ENCODE measurements around the gene LRRN2.
A peak's percentile ranks its signal among the peaks of the same experiment; 100 is the strongest.
"Not testable (repeated sequence)": the region's sequence is repeated elsewhere in the genome, so short reads cannot be mapped to it uniquely, and the experiment has no call there.

LRRN2 gene

DNA sequence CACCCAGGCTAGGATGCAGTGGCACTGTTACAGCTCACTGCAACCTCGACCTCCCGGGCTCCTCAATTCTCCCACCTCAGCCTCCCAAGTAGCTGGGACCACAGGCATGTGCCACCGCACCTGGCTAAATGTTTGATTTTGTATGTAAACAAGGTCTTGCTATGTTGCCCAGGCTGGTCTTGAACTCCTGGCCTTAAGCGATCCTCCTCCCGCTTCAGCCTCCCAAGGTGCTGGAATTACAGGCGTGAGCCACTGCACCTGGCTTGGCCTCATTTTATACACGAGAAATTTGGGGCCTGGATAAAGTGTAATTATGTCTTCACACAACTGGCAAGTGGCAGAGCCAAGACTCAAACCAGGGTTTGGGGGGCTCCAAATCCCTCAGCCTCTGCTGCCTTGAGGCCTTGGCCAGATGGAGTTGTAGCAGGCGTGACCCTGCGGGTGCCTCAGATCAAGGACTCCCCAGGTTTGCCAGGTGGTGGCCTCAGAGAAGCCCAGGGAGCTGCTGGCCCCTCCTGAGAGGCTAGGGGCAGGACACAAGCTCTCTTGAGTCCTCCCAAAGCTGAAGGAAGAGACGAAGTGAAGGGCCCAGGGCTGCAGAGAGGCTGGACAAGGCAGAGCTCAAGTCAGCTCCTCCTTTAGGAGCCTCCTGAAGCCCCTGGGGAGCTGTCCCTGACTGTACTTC lies 107.6 kb downstream of the LRRN2 start:
- Mint-ChIP-seq H3K27ac (peak overlapping the region; percentile 93), H3K36me3 (peaks cover 27% of the 10 kb centered on the region), H3K9me3 (no peaks in the 10 kb centered on the region), H3K4me3 (peak overlapping the region; percentile 70), H3K4me1 (peaks cover 20% of the 10 kb centered on the region)
- ATAC-seq (no peak), DNase-seq (ENCODE audit: low spot score in 2 of 2) (no peak)

DNA sequence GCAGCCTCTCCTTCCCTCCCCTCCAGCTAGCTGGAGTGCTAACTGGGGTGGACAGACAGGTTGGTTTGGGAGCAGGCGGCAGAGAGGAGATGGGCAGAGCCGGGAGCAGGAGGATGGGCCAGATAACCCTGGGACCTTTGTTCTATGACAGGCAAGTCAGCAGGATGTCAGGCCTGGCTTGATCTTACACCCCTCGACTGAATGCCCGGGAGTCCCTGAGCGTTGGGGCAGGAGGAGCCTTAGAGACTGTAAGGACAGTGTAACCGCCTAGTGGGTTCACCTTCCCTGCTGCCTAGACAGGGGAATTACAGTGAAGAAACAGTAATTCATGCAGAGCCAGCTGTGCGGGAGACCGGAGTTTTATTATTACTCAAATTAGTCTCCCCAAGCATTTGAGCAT lies 109.1 kb downstream of the LRRN2 start:
- peaks cover 35% of the 10 kb centered on the region for H3K36me3 Mint-ChIP-seq
- H3K4me3 Mint-ChIP-seq: no peak overlapping the region
- no peak for ATAC-seq
- H3K4me1 Mint-ChIP-seq: peaks cover 20% of the 10 kb centered on the region
- H3K27ac Mint-ChIP-seq: peak overlapping the region; percentile 62
- DNase-seq (ENCODE audit: low spot score in 2 of 2): no peak
- H3K9me3 Mint-ChIP-seq: no peaks in the 10 kb centered on the region

DNA sequence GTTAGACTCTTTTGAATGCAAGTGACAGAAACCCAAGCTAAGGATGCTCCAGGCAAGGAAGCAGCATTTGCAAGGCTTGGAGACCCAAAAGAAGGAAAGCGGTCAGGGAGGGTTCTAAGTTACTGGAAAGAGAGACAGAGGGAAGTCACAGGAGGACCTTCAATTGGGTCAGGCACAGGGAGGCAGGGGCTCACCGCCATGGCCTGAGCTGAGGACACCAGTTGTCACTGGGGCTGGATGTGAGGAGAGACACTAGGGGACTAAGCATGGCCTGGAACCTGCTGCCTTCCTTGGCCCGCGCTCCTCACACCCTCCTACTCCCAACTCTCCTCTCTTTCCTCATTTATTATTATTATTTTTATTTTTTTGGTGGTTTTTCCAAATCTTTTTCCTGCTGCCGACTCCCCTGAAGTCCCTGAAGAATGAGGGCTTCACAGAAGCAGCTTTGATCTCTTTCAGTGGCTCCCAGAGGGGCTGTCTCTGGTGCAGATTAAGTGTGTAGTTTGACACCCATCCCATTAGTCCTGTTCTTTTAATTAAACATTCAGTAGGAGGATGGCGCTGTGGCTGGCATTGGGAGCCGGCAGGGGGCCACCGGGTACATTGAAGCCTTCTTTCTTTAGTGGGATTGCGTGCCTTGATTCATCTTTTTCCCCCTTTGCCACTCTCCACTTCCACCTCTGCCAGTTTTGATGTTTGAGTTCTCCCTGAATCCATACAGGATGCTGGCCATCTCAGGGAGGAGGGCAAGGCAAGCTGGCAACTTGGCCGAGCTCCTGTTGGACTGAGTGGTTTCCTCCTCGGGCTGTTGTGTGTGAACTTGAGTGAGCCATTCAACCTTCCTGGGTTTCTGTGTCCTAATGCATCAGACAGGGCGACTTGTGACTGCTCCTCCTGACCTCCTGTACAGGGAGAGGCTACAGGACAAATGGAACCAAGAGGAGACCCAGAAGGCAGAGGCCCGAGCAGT lies 110.0 kb downstream of the LRRN2 start:
- DNase-seq (ENCODE audit: low spot score in 2 of 2) (no peak), ATAC-seq (no peak)
- peak overlapping the region; percentile 62 for H3K27ac Mint-ChIP-seq
- H3K4me3 Mint-ChIP-seq: no peak overlapping the region
- H3K9me3 Mint-ChIP-seq: no peaks in the 10 kb centered on the region
- peaks cover 20% of the 10 kb centered on the region for H3K4me1 Mint-ChIP-seq
- H3K36me3 Mint-ChIP-seq: peaks cover 43% of the 10 kb centered on the region

DNA sequence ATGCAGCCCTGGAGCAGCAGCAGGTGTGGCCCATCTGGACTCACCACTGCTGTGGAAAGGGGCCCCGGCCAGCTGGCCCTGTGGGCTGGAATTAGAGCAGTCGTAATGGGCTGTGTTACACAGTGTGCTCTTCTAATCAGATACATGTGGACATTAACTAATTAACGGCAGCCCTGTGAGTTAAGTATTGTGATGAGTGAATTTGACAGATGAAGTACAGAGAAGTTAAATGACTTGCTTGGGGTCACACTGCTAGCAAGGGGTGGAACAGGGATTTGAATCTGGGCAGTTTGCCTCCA lies 110.7 kb downstream of the LRRN2 start:
- H3K9me3 Mint-ChIP-seq: no peaks in the 10 kb centered on the region
- ATAC-seq: no peak
- peaks cover 42% of the 10 kb centered on the region for H3K36me3 Mint-ChIP-seq

DNA sequence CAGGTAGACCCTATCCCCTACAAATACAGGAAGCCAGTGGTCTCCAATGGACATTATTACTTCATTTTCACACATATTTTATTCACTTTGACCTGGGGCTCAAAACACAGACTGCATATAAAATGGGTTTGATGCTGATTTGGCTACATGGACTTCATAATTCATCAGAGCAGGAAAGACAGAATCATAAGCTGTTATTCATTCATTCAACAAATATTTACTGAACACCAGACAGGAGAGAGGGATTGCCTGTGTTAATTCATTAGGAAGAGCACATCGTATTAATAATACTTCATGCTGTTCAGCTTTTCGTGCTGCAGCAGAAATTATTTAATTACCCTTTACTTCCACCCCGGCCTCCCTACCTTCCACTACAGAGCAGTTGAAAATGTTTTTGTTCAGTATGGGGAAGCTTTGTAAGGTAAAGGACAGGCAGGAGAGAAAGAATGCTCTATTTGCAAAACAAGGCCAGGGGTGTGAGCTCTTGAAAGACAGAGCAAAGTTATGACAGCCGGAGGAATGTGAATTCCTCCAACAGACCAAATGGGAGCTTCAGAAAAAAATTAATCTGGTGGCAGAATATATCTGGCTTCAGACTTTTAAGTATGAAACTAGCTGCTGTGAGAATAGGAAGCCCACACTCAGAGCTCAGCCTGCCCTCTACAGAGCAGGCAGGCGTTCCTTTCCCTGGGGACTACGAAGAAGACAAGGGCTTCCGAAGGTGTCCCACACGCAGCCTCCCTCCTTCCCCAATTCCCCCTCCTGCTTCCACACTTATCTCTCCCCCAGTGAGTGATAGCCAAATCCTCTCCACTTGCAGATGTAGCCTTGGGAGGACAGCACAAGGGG lies 111.3 kb downstream of the LRRN2 start:
- ATAC-seq (no peak), DNase-seq (ENCODE audit: low spot score in 2 of 2) (no peak)
- H3K27ac Mint-ChIP-seq: no peak overlapping the region
- no peak overlapping the region for H3K4me3 Mint-ChIP-seq
- H3K9me3 Mint-ChIP-seq: no peaks in the 10 kb centered on the region
- H3K4me1 Mint-ChIP-seq: peaks cover 9% of the 10 kb centered on the region
- peaks cover 39% of the 10 kb centered on the region for H3K36me3 Mint-ChIP-seq

More for the DNA sequence above, 110.7 kb downstream of the LRRN2 start:
- peaks cover 13% of the 10 kb centered on the region for H3K4me1 Mint-ChIP-seq
- no peak overlapping the region for H3K4me3 Mint-ChIP-seq
- DNase-seq (ENCODE audit: low spot score in 2 of 2): no peak
- H3K27ac Mint-ChIP-seq: no peak overlapping the region

DNA sequence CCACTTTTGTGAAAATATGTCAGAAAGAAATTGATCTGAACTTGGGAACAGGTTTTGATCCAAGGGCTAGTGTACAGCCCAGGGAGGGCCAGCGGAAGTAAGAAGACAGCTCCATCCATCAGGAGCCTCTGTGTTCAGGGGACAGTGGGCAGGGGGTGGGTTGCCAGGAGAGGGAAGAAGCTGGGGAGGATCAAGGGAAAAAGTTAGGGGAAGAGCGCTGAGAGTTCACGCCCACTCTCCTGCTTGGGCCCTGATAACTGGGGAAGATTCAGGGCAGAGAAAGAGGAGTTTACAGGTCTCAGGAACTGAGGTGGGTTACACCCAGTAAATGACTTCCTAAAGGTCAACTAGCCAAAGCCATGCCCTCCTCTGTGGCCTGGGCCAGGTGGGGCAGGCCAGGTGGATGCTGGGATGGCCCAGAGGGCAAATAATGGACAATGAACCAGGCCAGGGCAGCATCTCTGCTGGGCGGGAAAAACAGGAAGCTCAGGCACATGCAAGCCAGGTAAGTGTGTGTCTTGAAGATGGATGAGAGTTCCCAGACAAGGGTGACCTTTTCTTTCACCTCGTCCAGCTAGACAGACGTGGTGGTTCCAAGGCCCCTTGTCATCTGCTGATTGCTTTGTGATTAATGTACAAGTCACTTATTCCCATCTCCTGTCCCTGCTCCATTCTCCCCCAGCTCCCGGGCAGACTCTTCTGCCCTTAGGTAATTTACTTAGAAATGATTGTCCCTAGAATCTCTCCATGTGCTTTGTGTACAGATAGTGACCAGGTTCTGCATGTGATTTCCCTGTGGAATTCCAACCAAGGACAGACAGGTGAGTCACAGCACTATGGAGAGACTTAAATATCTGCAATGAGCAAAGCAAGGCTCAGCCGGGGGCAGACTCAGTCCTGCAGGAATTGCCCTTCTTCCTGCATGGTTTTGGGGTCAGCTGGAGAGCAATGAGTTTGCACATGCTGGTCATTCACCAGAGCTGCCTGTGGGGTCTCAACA lies 112.3 kb downstream of the LRRN2 start:
- Mint-ChIP-seq H3K36me3 (peaks cover 34% of the 10 kb centered on the region), H3K27ac (peak overlapping the region; percentile 35), H3K4me1 (no peaks in the 10 kb centered on the region), H3K4me3 (no peak overlapping the region), H3K9me3 (no peaks in the 10 kb centered on the region)
- DNase-seq (ENCODE audit: low spot score in 2 of 2): no peak
- no peak for ATAC-seq

DNA sequence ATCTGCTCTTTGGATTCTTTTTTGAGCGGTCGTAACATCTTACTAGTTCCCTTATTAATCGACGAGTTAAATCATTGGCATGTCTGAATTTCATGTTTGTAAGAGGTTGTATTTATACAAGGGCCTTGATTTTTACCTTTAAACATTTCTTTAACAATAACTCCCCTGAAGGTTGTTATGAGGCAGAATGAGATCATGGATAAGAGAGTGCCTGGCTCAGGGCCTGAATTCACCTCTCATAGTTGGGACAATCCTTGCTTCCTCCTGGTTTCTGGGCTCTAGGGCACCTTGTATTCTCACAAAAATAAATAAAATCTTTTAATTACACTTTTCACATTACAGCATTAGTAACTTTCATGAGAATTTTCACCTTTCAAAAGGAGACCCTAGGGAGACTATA lies 113.9 kb downstream of the LRRN2 start:
- Mint-ChIP-seq H3K27ac (no peak overlapping the region), H3K36me3 (peaks cover 46% of the 10 kb centered on the region), H3K4me3 (no peak overlapping the region), H3K9me3 (no peaks in the 10 kb centered on the region), H3K4me1 (no peaks in the 10 kb centered on the region)
- no peak for DNase-seq (ENCODE audit: low spot score in 2 of 2)
- ATAC-seq: no peak

DNA sequence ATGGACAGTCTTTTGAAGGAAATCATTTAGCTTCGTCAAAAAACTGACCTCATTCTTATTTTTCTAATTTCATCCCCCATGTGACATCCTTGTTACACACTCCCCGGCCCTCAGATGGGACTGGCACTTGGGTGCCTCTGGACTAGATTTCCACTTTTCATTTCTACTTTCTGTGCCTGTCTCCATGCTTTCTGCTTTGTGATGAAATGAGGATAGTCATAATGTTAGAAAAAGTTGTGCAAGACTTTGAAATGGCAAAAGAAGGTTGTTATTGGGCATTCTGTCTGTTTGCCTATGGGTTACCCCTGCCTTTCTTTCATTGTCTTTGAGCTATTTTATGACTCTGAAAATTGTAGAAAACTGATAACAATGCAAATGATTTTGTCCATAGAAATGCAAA lies 114.4 kb downstream of the LRRN2 start:
- no peaks in the 10 kb centered on the region for H3K9me3 Mint-ChIP-seq
- no peak overlapping the region for H3K4me3 Mint-ChIP-seq
- peaks cover 46% of the 10 kb centered on the region for H3K36me3 Mint-ChIP-seq
- H3K27ac Mint-ChIP-seq: no peak overlapping the region
- no peak for ATAC-seq
- DNase-seq (ENCODE audit: low spot score in 2 of 2): no peak
- no peaks in the 10 kb centered on the region for H3K4me1 Mint-ChIP-seq

DNA sequence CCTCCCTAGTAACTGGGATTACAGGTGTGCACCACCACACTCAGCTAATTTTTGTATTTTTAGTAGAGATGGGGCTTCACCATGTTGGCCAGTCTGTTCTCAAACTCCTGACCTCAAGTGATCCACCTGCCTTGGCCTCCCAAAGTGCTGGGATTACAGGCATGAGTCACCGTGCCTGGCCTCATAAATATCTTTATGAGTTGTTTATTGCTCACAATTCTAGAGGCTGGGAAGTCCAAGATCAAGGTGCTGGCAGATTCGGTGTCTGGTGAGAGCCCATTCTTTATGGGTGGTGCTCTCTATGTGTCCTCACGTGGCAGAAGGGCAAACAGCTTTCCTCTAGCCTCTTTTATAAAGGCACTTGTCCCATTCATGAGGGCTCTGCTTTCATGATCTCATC lies 115.5 kb downstream of the LRRN2 start:
- Mint-ChIP-seq H3K36me3 (peaks cover 46% of the 10 kb centered on the region), H3K27ac (peak overlapping the region; percentile 33)
- not testable (repeated sequence) for DNase-seq (ENCODE audit: low spot score in 2 of 2); H3K4me1 Mint-ChIP-seq; H3K9me3 Mint-ChIP-seq; ATAC-seq; H3K4me3 Mint-ChIP-seq

DNA sequence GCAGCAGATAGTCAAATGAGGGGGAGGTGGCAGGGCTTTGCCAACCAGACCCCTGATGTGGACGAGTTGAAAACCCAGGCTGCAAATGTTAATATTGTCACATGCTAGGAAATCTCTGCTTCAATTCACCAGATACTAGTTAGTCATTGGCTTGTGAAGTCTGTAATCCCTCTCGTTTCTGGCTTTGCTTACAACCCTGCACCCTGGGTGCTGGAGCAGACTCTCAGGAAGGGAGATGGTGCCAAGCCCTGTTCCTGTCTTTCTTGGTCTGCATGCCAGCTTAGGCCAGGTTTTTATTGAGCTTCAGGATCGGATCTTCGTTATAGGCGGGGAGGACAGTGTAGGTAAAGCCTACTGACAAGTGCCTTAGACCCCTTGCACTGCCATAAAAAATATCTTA lies 116.1 kb downstream of the LRRN2 start:
- peaks cover 13% of the 10 kb centered on the region for H3K4me1 Mint-ChIP-seq
- H3K4me3 Mint-ChIP-seq: no peak overlapping the region
- peak overlapping the region; percentile 33 for H3K27ac Mint-ChIP-seq
- peaks cover 46% of the 10 kb centered on the region for H3K36me3 Mint-ChIP-seq
- ATAC-seq (no peak), DNase-seq (ENCODE audit: low spot score in 2 of 2) (no peak)
- no peaks in the 10 kb centered on the region for H3K9me3 Mint-ChIP-seq

DNA sequence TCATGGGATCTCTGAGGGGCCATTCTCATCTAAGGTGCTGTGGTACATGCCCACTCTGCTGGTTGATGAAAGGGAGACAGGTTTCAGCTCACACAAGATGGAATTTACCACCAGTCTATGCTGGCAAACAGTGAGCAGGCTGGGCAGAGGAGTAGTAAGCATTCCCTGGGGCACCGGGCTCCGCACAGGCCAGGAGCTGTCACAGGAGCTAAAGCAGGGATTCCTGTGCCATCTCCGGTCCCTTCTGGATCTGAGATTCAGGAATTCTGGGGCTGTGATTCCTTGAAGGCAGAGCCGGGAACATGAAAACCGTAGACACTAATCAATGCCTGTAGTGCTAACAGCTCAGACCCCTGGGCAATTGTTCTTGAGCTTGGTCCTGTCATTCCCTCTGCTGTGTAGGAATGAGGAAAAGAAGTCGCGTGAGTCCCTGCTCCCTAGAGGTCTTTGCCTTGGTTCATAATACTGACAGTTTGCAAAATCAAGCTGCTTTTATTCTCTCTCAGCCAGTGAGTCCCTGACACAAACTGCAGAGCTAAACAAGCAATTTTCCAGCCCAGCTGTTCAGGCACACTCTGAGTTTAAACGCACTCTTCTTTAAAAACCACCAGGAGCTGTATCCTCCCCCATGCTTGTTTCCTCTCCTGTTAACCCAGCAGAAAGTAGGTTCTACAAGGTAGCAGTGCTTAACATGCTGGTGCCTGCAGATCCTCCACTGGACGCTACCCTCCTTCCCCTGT lies 116.8 kb downstream of the LRRN2 start:
- H3K36me3 Mint-ChIP-seq: peaks cover 40% of the 10 kb centered on the region
- peaks cover 20% of the 10 kb centered on the region for H3K4me1 Mint-ChIP-seq
- ATAC-seq (no peak), DNase-seq (ENCODE audit: low spot score in 2 of 2) (no peak)
- H3K9me3 Mint-ChIP-seq: no peaks in the 10 kb centered on the region
- H3K27ac Mint-ChIP-seq: peak overlapping the region; percentile 33
- no peak overlapping the region for H3K4me3 Mint-ChIP-seq
